ENCODE measurements around the gene POPDC3. TPM values are rescaled to one million over a fixed set of nuclear protein-coding genes. Genes with fewer than 3 reads are reported as not detected.
"Not testable (repeated sequence)": the region's sequence is repeated elsewhere in the genome, so short reads cannot be mapped to it uniquely, and the experiment has no call there.

Gene POPDC3
- total RNA-seq, result not detected

- peak; percentile 30 for ATAC-seq
- DNase-seq (ENCODE audit: low spot score), result no peak
Measured at GRCh38 chr6:105179244-105180065, at the start of gene POPDC3. POPDC3 (minus strand) TSS chr6:105180014; CDS start chr6:105161909, 18,105 bp downstream.

GRCh38 chr6:105227295-105227767, 47.5 kb upstream of the POPDC3 start:
- ATAC-seq (no peak), DNase-seq (ENCODE audit: low spot score) (no peak)

- ATAC-seq, result no peak
- DNase-seq (ENCODE audit: low spot score), result no peak
Measured at GRCh38 chr6:105226598-105227294, 46.9 kb upstream of the POPDC3 start.

GRCh38 chr6:105223242-105223641, 43.4 kb upstream of the POPDC3 start:
- DNase-seq (ENCODE audit: low spot score) (no peak), ATAC-seq (no peak)

GRCh38 chr6:105221219-105221618, 41.4 kb upstream of the POPDC3 start:
- not testable (repeated sequence) for ATAC-seq; DNase-seq (ENCODE audit: low spot score)

- ATAC-seq, result no peak
- DNase-seq (ENCODE audit: low spot score), result no peak
Measured at GRCh38 chr6:105220186-105220585, 40.4 kb upstream of the POPDC3 start.

GRCh38 chr6:105219218-105219617, 39.4 kb upstream of the POPDC3 start:
- not testable (repeated sequence) for ATAC-seq

GRCh38 chr6:105215506-105215905, 35.7 kb upstream of the POPDC3 start:
- no peak for DNase-seq (ENCODE audit: low spot score)
- ATAC-seq, result no peak

More at GRCh38 chr6:105219218-105219617, 39.4 kb upstream of the POPDC3 start:
- DNase-seq (ENCODE audit: low spot score), result not testable (repeated sequence)

- DNase-seq (ENCODE audit: low spot score), result no peak
- no peak for ATAC-seq
Measured at GRCh38 chr6:105214668-105215067, 34.9 kb upstream of the POPDC3 start.

- ATAC-seq (no peak), DNase-seq (ENCODE audit: low spot score) (no peak)
Measured at GRCh38 chr6:105213272-105213671, 33.5 kb upstream of the POPDC3 start.

- ATAC-seq (no peak), DNase-seq (ENCODE audit: low spot score) (no peak)
Measured at GRCh38 chr6:105212587-105212986, 32.8 kb upstream of the POPDC3 start.

GRCh38 chr6:105211831-105212230, 32.0 kb upstream of the POPDC3 start:
- DNase-seq (ENCODE audit: low spot score) (no peak), ATAC-seq (no peak)

GRCh38 chr6:105210932-105211531, 31.2 kb upstream of the POPDC3 start:
- ATAC-seq, result no peak

GRCh38 chr6:105209950-105210706, 30.3 kb upstream of the POPDC3 start:
- no peak for DNase-seq (ENCODE audit: low spot score)
- no peak for ATAC-seq

More at GRCh38 chr6:105210932-105211531, 31.2 kb upstream of the POPDC3 start:
- DNase-seq (ENCODE audit: low spot score), result no peak

- ATAC-seq (no peak), DNase-seq (ENCODE audit: low spot score) (no peak)
Measured at GRCh38 chr6:105207524-105208269, 27.9 kb upstream of the POPDC3 start.

- DNase-seq (ENCODE audit: low spot score), result no peak
- no peak for ATAC-seq
Measured at GRCh38 chr6:105204768-105205167, 25.0 kb upstream of the POPDC3 start.

GRCh38 chr6:105204331-105204730, 24.5 kb upstream of the POPDC3 start:
- no peak for DNase-seq (ENCODE audit: low spot score)
- no peak for ATAC-seq

GRCh38 chr6:105202486-105202885, 22.7 kb upstream of the POPDC3 start:
- no peak for ATAC-seq
- DNase-seq (ENCODE audit: low spot score), result no peak

GRCh38 chr6:105200133-105200730, 20.4 kb upstream of the POPDC3 start:
- ATAC-seq (no peak), DNase-seq (ENCODE audit: low spot score) (no peak)

GRCh38 chr6:105199711-105200110, 19.9 kb upstream of the POPDC3 start:
- ATAC-seq (peak; percentile 49), DNase-seq (ENCODE audit: low spot score) (no peak)
